Measurements from ENCODE around the gene ABHD17C. TPM values are rescaled to one million over a fixed set of nuclear protein-coding genes. Genes with fewer than 3 reads are reported as not detected.

The ABHD17C gene
- total and polyA plus RNA-seq, 2 of the 8 experiments (the other 6 are each of a cell fraction or from before 2014, with no cell fraction given) = 20.2 to 29.8 TPM

DNA sequence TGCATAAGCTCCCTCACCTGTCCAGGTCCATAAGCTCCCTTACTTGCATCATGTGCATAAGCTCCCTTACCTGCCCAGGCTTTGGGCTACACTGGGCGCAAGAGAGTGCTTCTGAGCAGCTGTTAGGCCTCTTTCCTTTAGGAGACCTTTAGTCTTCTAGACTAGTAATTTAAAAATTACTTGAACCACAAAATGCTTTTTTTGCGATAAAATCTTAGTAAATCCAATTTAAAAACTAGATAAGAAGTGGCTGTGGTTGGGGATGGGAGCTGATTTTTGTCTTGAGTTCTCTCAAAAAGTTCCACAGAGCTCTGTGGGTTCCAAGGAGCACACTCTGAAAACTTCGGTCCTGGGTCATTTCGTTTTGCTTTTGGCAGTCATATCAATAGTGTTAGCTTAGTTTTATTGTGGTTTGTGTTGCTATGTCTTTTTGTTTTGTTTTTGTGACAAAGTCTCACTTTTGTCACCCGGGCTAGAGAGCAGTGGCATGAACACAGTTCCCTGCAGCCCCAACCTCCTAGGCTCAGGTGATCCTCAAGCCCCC is 90.8 kb downstream of the ABHD17C start:
- no peaks in the 10 kb centered on the region for H3K4me1 ChIP-seq (replicated peaks in 1 of 4; ENCODE audit: control insufficient read depth in 3 of 4, insufficient read depth in 4 of 4, low read length in 3 of 4)
- H3K27me3 ChIP-seq (replicated peaks in 1 of 4; ENCODE audit: control insufficient read depth in 3 of 4, extremely low read depth in 1 of 4, insufficient read depth in 3 of 4, low read length in 3 of 4) = peaks cover 0 to 9% (median 3%) of the 10 kb centered on the region in 4 experiments; a peak in 6 of 7 replicates
- no peak overlapping the region for H2AFZ ChIP-seq (ENCODE audit: low read length)
- H3K4me3 ChIP-seq (ENCODE audit: extremely low read depth in 1 of 4, insufficient read depth in 2 of 4, low read depth in 3 of 4, low read length in 4 of 4) = no peak overlapping the region
- no peaks in the 10 kb centered on the region for H3K36me3 ChIP-seq (ENCODE audit: control insufficient read depth in 2 of 4, insufficient read depth in 4 of 4, low read length in 3 of 4)
- no peak overlapping the region for H3K23ac ChIP-seq (ENCODE audit: insufficient read length)
- no peak overlapping the region for H3K56ac ChIP-seq (replicated peaks; ENCODE audit: insufficient read length, low read depth, low read length)
- no peak overlapping the region for H2BK5ac ChIP-seq (ENCODE audit: low read depth, low read length)
- no peak overlapping the region for H2BK12ac ChIP-seq (ENCODE audit: low read depth, low read length)
- no peak overlapping the region for H4K5ac ChIP-seq (ENCODE audit: insufficient read length, low read depth, low read length)
- no peak overlapping the region for H3K4ac ChIP-seq (replicated peaks; ENCODE audit: insufficient read length, low read depth, low read length)
- H2BK120ac ChIP-seq (replicated peaks; ENCODE audit: low read depth, low read length) = no peak overlapping the region
- no peaks in the 10 kb centered on the region for H3K79me2 ChIP-seq (ENCODE audit: control insufficient read depth in 1 of 2, insufficient read depth in 2 of 2, low read length in 2 of 2)
- POLR2A ChIA-PET (ENCODE audit: partially characterized antibody) = no interaction called here
- FAIRE-seq = no peak
- H3K14ac ChIP-seq (ENCODE audit: insufficient read length) = no peak overlapping the region
- H3K27ac ChIP-seq (ENCODE audit: low read depth, low read length) = no peak overlapping the region
- H4K8ac ChIP-seq (ENCODE audit: extremely low read depth, insufficient read depth, low read length) = no peak overlapping the region
- no peaks in the 10 kb centered on the region for H3K9me3 ChIP-seq (ENCODE audit: insufficient read depth in 2 of 2, low read depth in 1 of 2, low read length in 1 of 2)
- H3K18ac ChIP-seq (ENCODE audit: extremely low read depth, low read length) = no peak overlapping the region
- H3K79me1 ChIP-seq (ENCODE audit: low read depth, low read length) = no peaks in the 10 kb centered on the region; the same call in 1 of the 2 replicates
- 88% methylated on average over 5 of the region's 5 CpGs; no CpG with 5 or more reads in 1 of the 2 experiments for WGBS, 2 experiments (ENCODE audit: extremely low coverage in 1 of 2, insufficient coverage in 1 of 2, insufficient read length in 1 of 2, insufficient replicate concordance in 2 of 2, low coverage in 1 of 2, low lambda C conversion rate in 2 of 2, missing lambda C conversion rate in 1 of 2)
- no peak overlapping the region for H2BK15ac ChIP-seq (ENCODE audit: low read length)
- no peak overlapping the region for H3K9ac ChIP-seq (replicated peaks in 1 of 4; ENCODE audit: extremely low read depth in 1 of 4, low read depth in 3 of 4, low read length in 3 of 4)
- no peak overlapping the region for H2AK5ac ChIP-seq (ENCODE audit: low read depth, low read length)
- no peaks in the 10 kb centered on the region for H3K23me2 ChIP-seq (ENCODE audit: low read depth, low read length)
- H2BK20ac ChIP-seq (ENCODE audit: low read length) = no peak overlapping the region
- no peak for DNase-seq (ENCODE audit: low read depth in 1 of 2, low spot score in 2 of 2)
- H4K20me1 ChIP-seq (replicated peaks in 1 of 2; ENCODE audit: control insufficient read depth in 1 of 2, insufficient read depth in 2 of 2, low read length in 2 of 2) = no peaks in the 10 kb centered on the region
- no peak overlapping the region for H4K91ac ChIP-seq (replicated peaks; ENCODE audit: insufficient read length, low read length)
- no peak overlapping the region for H3K4me2 ChIP-seq (ENCODE audit: insufficient read depth in 1 of 2, low read depth in 2 of 2, low read length in 2 of 2)
- CTCF ChIA-PET (ENCODE audit: partially characterized antibody) = interaction anchor here (0.7 to 4.2 kb wide), 19 partner anchors 8 to 219 kb away, joined by 3 to 31 read pairs (median 4); no protein-coding TSS in a partner anchor
- TF ChIP-seq, protein P1, sequence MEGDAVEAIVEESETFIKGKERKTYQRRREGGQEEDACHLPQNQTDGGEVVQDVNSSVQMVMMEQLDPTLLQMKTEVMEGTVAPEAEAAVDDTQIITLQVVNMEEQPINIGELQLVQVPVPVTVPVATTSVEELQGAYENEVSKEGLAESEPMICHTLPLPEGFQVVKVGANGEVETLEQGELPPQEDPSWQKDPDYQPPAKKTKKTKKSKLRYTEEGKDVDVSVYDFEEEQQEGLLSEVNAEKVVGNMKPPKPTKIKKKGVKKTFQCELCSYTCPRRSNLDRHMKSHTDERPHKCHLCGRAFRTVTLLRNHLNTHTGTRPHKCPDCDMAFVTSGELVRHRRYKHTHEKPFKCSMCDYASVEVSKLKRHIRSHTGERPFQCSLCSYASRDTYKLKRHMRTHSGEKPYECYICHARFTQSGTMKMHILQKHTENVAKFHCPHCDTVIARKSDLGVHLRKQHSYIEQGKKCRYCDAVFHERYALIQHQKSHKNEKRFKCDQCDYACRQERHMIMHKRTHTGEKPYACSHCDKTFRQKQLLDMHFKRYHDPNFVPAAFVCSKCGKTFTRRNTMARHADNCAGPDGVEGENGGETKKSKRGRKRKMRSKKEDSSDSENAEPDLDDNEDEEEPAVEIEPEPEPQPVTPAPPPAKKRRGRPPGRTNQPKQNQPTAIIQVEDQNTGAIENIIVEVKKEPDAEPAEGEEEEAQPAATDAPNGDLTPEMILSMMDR (IDR thresholded peaks at IDR 0.05; ENCODE audit: control extremely low read depth in 1 of 3, insufficient read depth in 1 of 3, low read depth in 1 of 3, low read length in 3 of 3) = no peak
- no peak for TF ChIP-seq TAF1 (IDR thresholded peaks at IDR 0.05; ENCODE audit: low read depth, low read length)
- TF ChIP-seq TBP (IDR thresholded peaks at IDR 0.05; ENCODE audit: low read depth, low read length) = no peak
- no peak for TF ChIP-seq KDM4A (IDR thresholded peaks at IDR 0.05; ENCODE audit: low read depth, low read length, severe bottlenecking)
- no peak for TF ChIP-seq KDM1A (IDR thresholded peaks at IDR 0.05; ENCODE audit: borderline replicate concordance, low read length)
- TF ChIP-seq NRF1 (IDR thresholded peaks at IDR 0.05; ENCODE audit: low read depth, low read length) = no peak
- TF ChIP-seq BCL11A (IDR thresholded peaks at IDR 0.05; ENCODE audit: low read depth in 2 of 2, low read length in 2 of 2) = no peak
- no peak for TF ChIP-seq SIX5 (IDR thresholded peaks at IDR 0.05; ENCODE audit: low read depth, low read length)
- TF ChIP-seq GTF2F1 (IDR thresholded peaks at IDR 0.05; ENCODE audit: borderline replicate concordance, low read depth, low read length) = no peak
- TF ChIP-seq EGR1 (IDR thresholded peaks at IDR 0.05; ENCODE audit: borderline replicate concordance, low read depth, low read length) = no peak
- no peak for TF ChIP-seq POLR2A (IDR thresholded peaks at IDR 0.05; ENCODE audit: control extremely low read depth in 1 of 2, low read depth in 2 of 2, low read length in 2 of 2)
- TF ChIP-seq SRF (IDR thresholded peaks at IDR 0.05; ENCODE audit: low read depth, low read length) = no peak
- TF ChIP-seq SP2 (IDR thresholded peaks at IDR 0.05; ENCODE audit: low read length) = no peak

All from H1 (cell line).